SK-N-SH treated with all-trans-retinoic acid at 6 μM for 48 hours (cell line): ENCODE data around the gene C12orf57.

Source experiments
- ATAC-seq: fragments of 200-7000 bp; cut with Tn5 transposase; 3 replicates; pipeline ENCODE4 v1.9.1; 2020; ENCODE audit warnings: mild to moderate bottlenecking, moderate library complexity
- ARNTL ChIP-seq: fragments of 450-650 bp; formaldehyde crosslinking; IDR thresholded peaks from 2 replicates; pipeline ENCODE4 v1.5.0; 2020; ENCODE audit warnings: low read depth, mild to moderate bottlenecking, moderate library complexity, borderline replicate concordance
- BACH2 ChIP-seq: fragments of 250-450 bp; sonication (Bioruptor Pico); IDR thresholded peaks from 2 replicates; pipeline ENCODE4 v1.9.0; 2021; ENCODE audit warnings: mild to moderate bottlenecking, borderline replicate concordance
- ESRRG ChIP-seq: fragments of 250-450 bp; sonication (Bioruptor Pico); IDR thresholded peaks from 2 replicates; pipeline ENCODE4 v1.6.1; 2021; ENCODE audit warnings: mild to moderate bottlenecking
- GLIS3 ChIP-seq: fragments of 250-450 bp; sonication (Bioruptor Pico); IDR thresholded peaks from 2 replicates; pipeline ENCODE4 v1.5.0; 2020; ENCODE audit warnings: mild to moderate bottlenecking, moderate library complexity
- OSR1 ChIP-seq: fragments of 250-450 bp; sonication (Bioruptor Pico); IDR thresholded peaks from 2 replicates; pipeline ENCODE4 v1.8.0; 2022; ENCODE audit warnings: moderate library complexity, mild to moderate bottlenecking, inconsistent platforms
- POU6F1 ChIP-seq: fragments of 250-450 bp; sonication (Bioruptor Pico); IDR thresholded peaks from 2 replicates; pipeline ENCODE4 v1.8.0; 2021; ENCODE audit warnings: low read depth, mild to moderate bottlenecking, moderate library complexity, borderline replicate concordance
- PPARA ChIP-seq: fragments of 250-450 bp; sonication (Bioruptor Pico); IDR thresholded peaks from 2 replicates; pipeline ENCODE4 v1.5.0; 2020; ENCODE audit warnings: mild to moderate bottlenecking, borderline replicate concordance
- RARB ChIP-seq: fragments of 250-450 bp; sonication (Bioruptor Pico); IDR thresholded peaks from 2 replicates; pipeline ENCODE4 v1.8.0; 2021; ENCODE audit warnings: mild to moderate bottlenecking, moderate library complexity
- SNAI2 ChIP-seq: fragments of 250-450 bp; sonication (Bioruptor Pico); IDR thresholded peaks from 2 replicates; pipeline ENCODE4 v1.5.0; 2020; ENCODE audit warnings: mild to moderate bottlenecking, moderate library complexity
- TCF4 ChIP-seq: fragments of 250-450 bp; sonication (Bioruptor Pico); IDR thresholded peaks from 2 replicates; pipeline ENCODE4 v1.8.0; 2021; ENCODE audit warnings: mild to moderate bottlenecking, moderate library complexity, borderline replicate concordance
- TOX ChIP-seq: fragments of 250-450 bp; sonication (Bioruptor Pico); IDR thresholded peaks from 2 replicates; pipeline ENCODE4 v1.8.0; 2021; ENCODE audit warnings: mild to moderate bottlenecking, moderate library complexity, borderline replicate concordance
- TSHZ2 ChIP-seq: fragments of 250-450 bp; sonication (Bioruptor Pico); IDR thresholded peaks from 2 replicates; pipeline ENCODE4 v1.5.0; 2020; ENCODE audit warnings: mild to moderate bottlenecking, moderate library complexity
- ZC3H10 ChIP-seq: fragments of 250-450 bp; sonication (Bioruptor Pico); IDR thresholded peaks from 2 replicates; pipeline ENCODE4 v1.5.1; 2021; ENCODE audit warnings: mild to moderate bottlenecking, moderate library complexity
- ZFP3 ChIP-seq: fragments of 250-450 bp; sonication (Bioruptor Pico); IDR thresholded peaks from 2 replicates; pipeline ENCODE4 v1.5.0; 2020; ENCODE audit warnings: mild to moderate bottlenecking, moderate library complexity
- ZFP30 ChIP-seq: fragments of 450-650 bp; formaldehyde crosslinking; IDR thresholded peaks from 2 replicates; pipeline ENCODE4 v1.5.0; 2022; ENCODE audit warnings: mild to moderate bottlenecking, moderate library complexity
- ZNF70 ChIP-seq: fragments of 450-650 bp; formaldehyde crosslinking; IDR thresholded peaks from 2 replicates; pipeline ENCODE4 v1.5.0; 2020; ENCODE audit warnings: mild to moderate bottlenecking, moderate library complexity
- ZNF8 ChIP-seq: fragments of 450-650 bp; formaldehyde crosslinking; IDR thresholded peaks from 2 replicates; pipeline ENCODE4 v1.5.0; 2020; ENCODE audit warnings: mild to moderate bottlenecking, moderate library complexity
- TF ChIP-seq, protein P1 (sequence below): fragments of 250-450 bp; sonication (Bioruptor Pico); IDR thresholded peaks from 2 replicates; pipeline ENCODE4 v1.8.0; 2020; ENCODE audit warnings: mild to moderate bottlenecking, moderate library complexity, borderline replicate concordance

The C12orf57 gene

DNA sequence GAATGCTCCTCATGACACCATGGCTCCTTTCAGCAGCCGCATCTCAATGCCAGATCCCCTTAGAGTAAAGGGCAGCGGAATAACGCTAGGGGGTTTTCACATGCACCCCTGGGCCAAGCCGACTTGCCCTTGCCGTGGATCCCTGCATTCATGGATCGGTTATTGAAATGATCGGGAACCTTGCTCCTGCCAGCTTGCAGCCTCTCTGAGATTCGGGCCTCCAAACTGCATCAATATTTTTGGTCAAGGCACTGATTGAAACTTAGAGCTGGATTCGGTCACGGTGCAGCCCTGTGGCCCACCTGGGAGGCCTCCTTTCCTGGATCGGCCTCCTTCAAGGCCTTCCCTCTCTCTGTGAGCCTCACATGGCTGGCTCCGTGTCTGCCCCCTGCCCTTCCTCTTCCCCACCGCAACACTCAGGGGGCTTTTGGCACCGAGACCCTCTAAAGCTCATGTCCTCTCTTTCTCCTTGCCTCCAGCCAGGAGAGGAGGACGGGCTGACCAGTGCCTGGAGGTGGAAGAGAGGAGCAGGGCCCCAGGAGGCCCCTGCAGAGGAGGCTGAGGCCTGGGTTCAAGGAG, 9.1 kb downstream of the C12orf57 start:
- ATAC-seq = no peak

DNA sequence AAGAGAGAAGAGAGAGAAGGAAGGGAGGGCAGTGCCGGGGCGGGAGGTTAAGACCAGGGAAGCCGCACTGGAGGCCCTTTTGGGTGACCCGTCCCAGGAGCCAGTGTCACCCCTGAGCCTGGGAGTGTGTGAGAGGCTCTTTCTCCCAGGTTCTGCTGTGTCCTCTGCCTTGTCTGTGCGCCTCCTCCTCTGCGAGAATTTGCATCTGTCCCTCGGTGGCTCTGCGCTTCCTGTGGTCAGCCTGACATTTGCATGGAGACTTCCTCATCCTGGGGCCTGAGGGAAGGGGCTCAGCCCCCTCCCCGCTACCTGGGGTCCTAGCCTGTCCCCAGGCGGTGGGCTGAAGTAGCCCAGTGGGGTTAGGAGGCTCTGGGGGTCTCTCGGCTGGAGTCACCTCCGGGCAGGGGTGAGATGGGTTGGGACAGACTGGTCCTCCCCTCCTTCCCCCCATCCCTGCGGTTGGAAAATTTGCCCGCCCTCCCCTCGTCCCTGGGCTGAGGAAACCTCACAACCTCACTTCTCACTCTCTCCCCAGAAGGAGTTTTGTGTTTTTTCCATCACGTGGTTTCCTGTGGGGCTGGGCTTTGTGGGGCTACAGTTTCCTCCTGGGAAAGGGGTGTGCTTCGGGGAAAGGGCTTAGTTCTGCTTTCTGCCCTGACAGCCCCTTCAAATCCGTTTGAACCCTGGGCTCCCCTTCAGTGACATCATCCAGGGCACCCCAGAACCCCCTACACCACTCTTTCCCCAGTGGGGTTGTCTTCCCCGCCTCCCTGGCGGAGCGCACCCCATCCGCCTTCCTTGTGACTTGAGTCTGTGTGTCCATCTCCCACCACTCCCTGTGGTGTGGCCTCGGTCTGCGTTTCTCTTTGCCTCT, 9.9 kb downstream of the C12orf57 start:
- no peak for TF ChIP-seq TOX (CRISPR knock-in tag)
- no peak for TF ChIP-seq ZFP30 (CRISPR knock-in tag)
- TF ChIP-seq, protein P1, sequence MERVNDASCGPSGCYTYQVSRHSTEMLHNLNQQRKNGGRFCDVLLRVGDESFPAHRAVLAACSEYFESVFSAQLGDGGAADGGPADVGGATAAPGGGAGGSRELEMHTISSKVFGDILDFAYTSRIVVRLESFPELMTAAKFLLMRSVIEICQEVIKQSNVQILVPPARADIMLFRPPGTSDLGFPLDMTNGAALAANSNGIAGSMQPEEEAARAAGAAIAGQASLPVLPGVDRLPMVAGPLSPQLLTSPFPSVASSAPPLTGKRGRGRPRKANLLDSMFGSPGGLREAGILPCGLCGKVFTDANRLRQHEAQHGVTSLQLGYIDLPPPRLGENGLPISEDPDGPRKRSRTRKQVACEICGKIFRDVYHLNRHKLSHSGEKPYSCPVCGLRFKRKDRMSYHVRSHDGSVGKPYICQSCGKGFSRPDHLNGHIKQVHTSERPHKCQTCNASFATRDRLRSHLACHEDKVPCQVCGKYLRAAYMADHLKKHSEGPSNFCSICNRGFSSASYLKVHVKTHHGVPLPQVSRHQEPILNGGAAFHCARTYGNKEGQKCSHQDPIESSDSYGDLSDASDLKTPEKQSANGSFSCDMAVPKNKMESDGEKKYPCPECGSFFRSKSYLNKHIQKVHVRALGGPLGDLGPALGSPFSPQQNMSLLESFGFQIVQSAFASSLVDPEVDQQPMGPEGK (CRISPR knock-in tag) = no peak
- TF ChIP-seq ZC3H10 (CRISPR knock-in tag) = no peak
- TF ChIP-seq ZNF70 = no peak
- no peak for TF ChIP-seq TSHZ2 (CRISPR knock-in tag)
- no peak for TF ChIP-seq GLIS3 (CRISPR knock-in tag)
- TF ChIP-seq PPARA (CRISPR knock-in tag) = no peak
- no peak for TF ChIP-seq BACH2 (CRISPR knock-in tag)
- TF ChIP-seq ESRRG (CRISPR knock-in tag) = no peak
- no peak for TF ChIP-seq TCF4 (CRISPR knock-in tag)
- no peak for TF ChIP-seq ARNTL (CRISPR knock-in tag)
- TF ChIP-seq OSR1 = no peak
- TF ChIP-seq ZNF8 = no peak
- TF ChIP-seq RARB (CRISPR knock-in tag) = no peak
- TF ChIP-seq ZFP3 (CRISPR knock-in tag) = no peak
- ATAC-seq = no peak

More for the DNA sequence above, 9.1 kb downstream of the C12orf57 start:
- TF ChIP-seq PPARA (CRISPR knock-in tag) (no peak), ZNF70 (no peak), TSHZ2 (CRISPR knock-in tag) (no peak), ZNF8 (no peak), SNAI2 (CRISPR knock-in tag) (no peak), TCF4 (CRISPR knock-in tag) (no peak), ZC3H10 (CRISPR knock-in tag) (no peak), POU6F1 (CRISPR knock-in tag) (no peak), TOX (CRISPR knock-in tag) (no peak), BACH2 (CRISPR knock-in tag) (no peak)
- TF ChIP-seq, protein P1 (CRISPR knock-in tag) = no peak
- TF ChIP-seq, all 23 proteins: peak for 0
